Neutrophil (primary cell): ENCODE data around the gene AIFM1.

Experiments
- H3K27ac ChIP-seq: fragments of 200-600 bp; sonication (generic); 2 replicates; pipeline ENCODE4 v1.5.1; 2016; ENCODE audit warnings: mild to moderate bottlenecking, moderate library complexity
- H3K27me3 ChIP-seq: fragments of 200-600 bp; sonication (generic); 2 replicates; pipeline ENCODE4 v1.6.0; 2016; ENCODE audit warnings: mild to moderate bottlenecking
- H3K36me3 ChIP-seq: fragments of 200-600 bp; sonication (generic); 2 replicates; pipeline ENCODE4 v1.5.1; 2017
- H3K4me1 ChIP-seq, 2 experiments: fragments of 200-600 bp in 1 of 2; sonication (generic) in 1 of 2; 1 replicate in 1 of 2; 2 replicates in 1 of 2; pipeline versions ENCODE4 v1.5.1 to v1.6.1; 2013 to 2016; ENCODE audit warnings: low read depth in 1 of 2, low read length in 1 of 2, mild to moderate bottlenecking in 1 of 2, moderate library complexity in 1 of 2; ENCODE audit not compliant: control insufficient read depth in 1 of 2, insufficient read depth in 1 of 2
- H3K4me3 ChIP-seq, 2 experiments: fragments of 200-600 bp in 1 of 2; sonication (generic) in 1 of 2; 1 replicate in 1 of 2; 2 replicates in 1 of 2; pipeline ENCODE4 v1.5.1; 2013 to 2016; ENCODE audit warnings: low read depth in 1 of 2, low read length in 1 of 2, mild to moderate bottlenecking in 1 of 2, moderate library complexity in 1 of 2
- H3K9me3 ChIP-seq: fragments of 200-600 bp; sonication (generic); 2 replicates; pipeline ENCODE4 v1.5.1; 2016
- CTCF ChIP-seq: fragments of 200-600 bp; sonication (generic); IDR thresholded peaks from 2 replicates; pipeline ENCODE4 v1.5.1; 2016; ENCODE audit warnings: antibody characterized with exemption

Gene AIFM1

DNA sequence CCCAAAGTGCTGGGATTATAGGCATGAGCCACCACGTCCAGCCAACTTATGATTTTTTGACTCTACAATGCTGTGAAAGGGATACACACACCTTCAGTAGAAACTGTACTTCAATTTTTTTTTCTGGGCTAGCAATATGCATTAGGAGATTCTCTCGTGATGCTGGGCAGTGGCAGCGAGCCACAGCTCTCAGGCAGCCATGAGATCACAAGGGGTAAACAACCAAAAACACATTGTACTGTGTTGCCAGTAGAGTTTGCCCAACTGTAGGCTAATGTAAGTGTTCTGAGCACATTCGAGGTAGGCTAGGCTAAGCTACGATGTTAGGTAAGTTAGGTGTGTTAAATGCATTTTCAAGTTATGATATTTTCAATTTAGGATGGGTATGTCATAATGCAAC lies 31.8 kb upstream of the AIFM1 start:
- Histone ChIP-seq H3K4me3 (no peak overlapping the region), H3K36me3 (no peaks in the 10 kb centered on the region), H3K4me1 (peaks cover under 1 to 2% of the 10 kb centered on the region in 2 experiments), H3K27me3 (no peaks in the 10 kb centered on the region), H3K27ac (no peak overlapping the region), H3K9me3 (no peaks in the 10 kb centered on the region)
- no peak for TF ChIP-seq CTCF

GRCh38 chrX:130196466-130196865 lies 30.8 kb upstream of the AIFM1 start:
- no peaks in the 10 kb centered on the region for H3K27me3 ChIP-seq
- TF ChIP-seq CTCF, result no peak
- H3K36me3 ChIP-seq, result no peaks in the 10 kb centered on the region
- H3K27ac ChIP-seq, result no peak overlapping the region
- H3K4me3 ChIP-seq, result no peak overlapping the region
- H3K9me3 ChIP-seq, result no peaks in the 10 kb centered on the region
- peaks cover 2 to 3% of the 10 kb centered on the region in 2 experiments for H3K4me1 ChIP-seq

DNA sequence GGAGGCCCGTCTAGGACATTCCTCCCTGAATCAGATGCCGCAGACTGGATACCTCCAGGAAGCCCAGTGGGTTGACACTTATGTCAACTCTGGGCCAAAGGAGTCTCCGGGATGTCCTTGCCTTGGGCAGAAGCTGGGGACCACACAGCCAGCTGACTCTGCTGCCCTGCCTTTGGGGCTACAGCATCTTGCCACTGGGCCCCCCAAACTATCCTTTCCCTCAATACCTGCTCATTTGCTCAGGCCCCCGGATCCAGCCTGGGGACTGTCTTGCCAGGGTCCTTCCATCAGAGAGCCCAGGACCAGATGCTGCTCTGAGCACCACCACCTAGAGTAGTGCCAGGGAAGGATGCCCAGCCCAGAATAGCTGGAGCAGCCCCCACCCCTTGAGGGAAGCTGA lies 25.2 kb upstream of the AIFM1 start:
- no peaks in the 10 kb centered on the region for H3K36me3 ChIP-seq
- no peaks in the 10 kb centered on the region for H3K9me3 ChIP-seq
- no peak overlapping the region for H3K4me3 ChIP-seq
- H3K27me3 ChIP-seq, result no peaks in the 10 kb centered on the region
- TF ChIP-seq CTCF, result no peak
- H3K4me1 ChIP-seq, result peaks cover 2 to 3% of the 10 kb centered on the region in 2 experiments
- no peak overlapping the region for H3K27ac ChIP-seq

- H3K4me3 ChIP-seq, result no peak overlapping the region
- TF ChIP-seq CTCF, result no peak
- no peaks in the 10 kb centered on the region for H3K4me1 ChIP-seq
- H3K9me3 ChIP-seq, result no peaks in the 10 kb centered on the region
- H3K27ac ChIP-seq, result no peak overlapping the region
- no peaks in the 10 kb centered on the region for H3K36me3 ChIP-seq
- H3K27me3 ChIP-seq, result no peaks in the 10 kb centered on the region
These were observed 21.0 kb upstream of the AIFM1 start for GRCh38 chrX:130186651-130187050.

DNA sequence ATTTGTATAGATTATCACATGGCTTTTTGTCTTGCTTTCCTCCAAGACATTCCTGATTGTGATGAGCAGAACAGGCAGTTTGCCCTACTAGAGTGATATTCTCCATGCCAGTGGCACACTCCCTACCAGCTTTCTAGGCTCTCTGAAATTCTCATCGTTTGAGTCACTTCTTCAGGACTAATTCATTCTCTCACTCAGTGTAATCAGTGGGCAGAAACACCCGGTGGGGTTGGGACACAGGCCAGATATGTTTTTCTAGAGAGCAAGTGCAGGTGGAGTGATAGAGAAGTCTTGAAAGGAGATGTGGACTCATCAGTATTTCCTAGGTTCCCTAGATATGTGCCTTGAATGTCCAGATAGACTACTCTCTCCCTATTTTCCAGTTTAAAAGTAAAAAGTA lies 19.2 kb upstream of the AIFM1 start:
- Histone ChIP-seq H3K36me3 (no peaks in the 10 kb centered on the region), H3K27me3 (no peaks in the 10 kb centered on the region), H3K27ac (no peak overlapping the region), H3K9me3 (no peaks in the 10 kb centered on the region), H3K4me3 (no peak overlapping the region), H3K4me1 (no peaks in the 10 kb centered on the region)
- TF ChIP-seq CTCF, result no peak

DNA sequence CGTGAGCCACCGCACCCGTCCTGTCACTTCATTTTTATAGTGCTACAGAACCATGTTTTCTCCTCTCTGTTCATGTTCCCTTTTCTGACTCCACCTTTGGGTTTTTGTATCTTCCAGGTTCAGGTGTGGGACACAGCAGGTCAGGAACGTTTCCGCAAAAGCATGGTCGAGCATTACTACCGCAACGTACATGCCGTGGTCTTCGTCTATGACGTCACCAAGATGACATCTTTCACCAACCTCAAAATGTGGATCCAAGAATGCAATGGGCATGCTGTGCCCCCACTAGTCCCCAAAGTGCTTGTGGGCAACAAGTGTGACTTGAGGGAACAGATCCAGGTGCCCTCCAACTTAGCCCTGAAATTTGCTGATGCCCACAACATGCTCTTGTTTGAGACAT lies 18.5 kb upstream of the AIFM1 start:
- no peaks in the 10 kb centered on the region for H3K9me3 ChIP-seq
- no peak overlapping the region for H3K4me3 ChIP-seq
- no peaks in the 10 kb centered on the region for H3K4me1 ChIP-seq
- H3K27me3 ChIP-seq, result no peaks in the 10 kb centered on the region
- TF ChIP-seq CTCF, result no peak
- H3K27ac ChIP-seq, result no peak overlapping the region
- H3K36me3 ChIP-seq, result no peaks in the 10 kb centered on the region
